ENCODE results near the gene ACBD6.

DNA sequence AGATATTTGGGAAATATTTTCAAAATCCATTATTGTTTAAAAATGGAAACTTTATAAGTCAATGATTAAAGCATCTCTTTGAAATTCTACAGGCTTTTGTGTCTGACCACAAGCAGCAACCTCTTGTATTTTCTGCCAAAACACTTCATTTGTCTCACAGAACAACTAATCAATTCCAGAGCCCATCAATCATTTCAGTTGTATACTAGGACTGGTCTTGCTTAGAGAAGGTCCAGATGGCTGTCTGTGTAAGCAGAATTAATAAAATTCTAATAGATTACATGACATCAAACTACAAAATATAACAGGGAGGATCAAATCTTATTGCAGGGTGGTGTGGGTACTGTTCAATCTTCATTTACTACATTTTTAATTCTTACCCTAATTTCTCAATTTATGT lies 76.4 kb downstream of the ACBD6 start:
- TF ChIP-seq, protein P1, sequence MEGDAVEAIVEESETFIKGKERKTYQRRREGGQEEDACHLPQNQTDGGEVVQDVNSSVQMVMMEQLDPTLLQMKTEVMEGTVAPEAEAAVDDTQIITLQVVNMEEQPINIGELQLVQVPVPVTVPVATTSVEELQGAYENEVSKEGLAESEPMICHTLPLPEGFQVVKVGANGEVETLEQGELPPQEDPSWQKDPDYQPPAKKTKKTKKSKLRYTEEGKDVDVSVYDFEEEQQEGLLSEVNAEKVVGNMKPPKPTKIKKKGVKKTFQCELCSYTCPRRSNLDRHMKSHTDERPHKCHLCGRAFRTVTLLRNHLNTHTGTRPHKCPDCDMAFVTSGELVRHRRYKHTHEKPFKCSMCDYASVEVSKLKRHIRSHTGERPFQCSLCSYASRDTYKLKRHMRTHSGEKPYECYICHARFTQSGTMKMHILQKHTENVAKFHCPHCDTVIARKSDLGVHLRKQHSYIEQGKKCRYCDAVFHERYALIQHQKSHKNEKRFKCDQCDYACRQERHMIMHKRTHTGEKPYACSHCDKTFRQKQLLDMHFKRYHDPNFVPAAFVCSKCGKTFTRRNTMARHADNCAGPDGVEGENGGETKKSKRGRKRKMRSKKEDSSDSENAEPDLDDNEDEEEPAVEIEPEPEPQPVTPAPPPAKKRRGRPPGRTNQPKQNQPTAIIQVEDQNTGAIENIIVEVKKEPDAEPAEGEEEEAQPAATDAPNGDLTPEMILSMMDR (IDR thresholded peaks at IDR 0.05): no peak
- TF ChIP-seq EP300 (IDR thresholded peaks at IDR 0.05): no peak
- TF ChIP-seq POLR2AphosphoS5 (IDR thresholded peaks at IDR 0.05): no peak
- no peak for TF ChIP-seq POLR2A (IDR thresholded peaks at IDR 0.05; ENCODE audit: low read depth)
